Kidney (tissue), 14 donors: ENCODE measurements around the gene RNF169. TPM values are rescaled to one million over a fixed set of nuclear protein-coding genes. Genes with fewer than 3 reads are reported as not detected.

Experiments
- DNase-seq, 5 donors: peaks; one replicate each; pipeline ENCODE4 v3.0.0-alpha.2; 2013 to 2020
- FAIRE-seq: peaks from 2 replicates; lab custom pipeline; 2012; peaks lifted over from hg19 to GRCh38; lab: Jason Lieb, UNC
- H3K27ac ChIP-seq, 2 donors: one replicate each; pipeline ENCODE4 v1.7.0; 2013; ENCODE audit warnings: low read depth in 2 of 2, low read length in 2 of 2, inconsistent platforms in 1 of 2
- H3K27me3 ChIP-seq: one replicate; pipeline ENCODE4 v1.7.1; 2013; ENCODE audit warnings: low read length, inconsistent platforms; ENCODE audit not compliant: control insufficient read depth, insufficient read depth
- H3K36me3 ChIP-seq, 3 donors: one replicate each; pipeline versions ENCODE4 v1.7.0 to v1.7.1; 2013; ENCODE audit warnings: low read length in 3 of 3, control low read depth in 1 of 3, inconsistent platforms in 1 of 3; ENCODE audit not compliant: insufficient read depth in 3 of 3, control insufficient read depth in 2 of 3
- H3K4me1 ChIP-seq, 3 donors: one replicate each; pipeline versions ENCODE4 v1.7.0 to v1.7.1; 2013; ENCODE audit warnings: low read length in 3 of 3, inconsistent platforms in 1 of 3, low read depth in 1 of 3; ENCODE audit not compliant: control insufficient read depth in 2 of 3, insufficient read depth in 2 of 3
- H3K4me3 ChIP-seq, 3 donors: one replicate each; pipeline versions ENCODE4 v1.7.0 to v1.8.1; 2013; ENCODE audit warnings: low read length in 3 of 3, control low read depth in 1 of 3, inconsistent platforms in 1 of 3
- H3K9ac ChIP-seq, 3 donors: one replicate each; pipeline versions ENCODE4 v1.7.0 to v1.7.1; 2013; ENCODE audit warnings: low read length in 3 of 3, control low read depth in 1 of 3, inconsistent platforms in 1 of 3
- H3K9me3 ChIP-seq, 3 donors: one replicate each; pipeline versions ENCODE4 v1.7.0 to v1.7.1; 2013; ENCODE audit warnings: low read length in 3 of 3, control low read depth in 1 of 3, inconsistent platforms in 1 of 3; ENCODE audit not compliant: control insufficient read depth in 2 of 3, insufficient read depth in 1 of 3
- CTCF ChIP-seq: IDR thresholded peaks from 3 replicates; pipeline ENCODE4 v1.5.1; 2012; ENCODE audit warnings: mild to moderate bottlenecking, moderate library complexity, borderline replicate concordance; ENCODE audit not compliant: insufficient read depth; ENCODE audit errors: extremely low read depth
- intact Hi-C: fragments of 100-400 bp; cut with DNase I; formaldehyde crosslinking; loops from one replicate; pipeline ENCODE4 v1.11.1; 2022
- polyA plus RNA-seq: library from polyadenylated mRNA; stranded (reverse); fragments of 350-450 nt; fragmentation: Illumina TruSeq; extraction: RNeasy Lipid Tissue Mini Kit (QIAGEN cat#74804); gene quantifications from one replicate; pipeline ENCODE4 v1.2.3, GENCODE V29; 2014; ENCODE audit warnings: low read depth, low replicate concordance; ENCODE audit not compliant: insufficient read depth
- total RNA-seq: library from RNA; stranded (reverse); fragmentation: NEBNext Ultra II Directional; extraction: Animal tissue kit (Norgen Biotek cat#: 25700); gene quantifications from one replicate; pipeline ENCODE4 v1.2.1, GENCODE V29; 2021
- donor health status: control.
- donor health status: control.
- donor health status: control.
- donor health status: control.
- donor health status: control.
- donor health status: DM: yes; HTN: yes; CAD: no.
- donor health status: Normal renal cell carcinoma (clear cell type).

The RNF169 gene
- total and polyA plus RNA-seq, 2 donors from 2014 or later: 3.1 to 19.6 TPM

- intact Hi-C loops: no loop called here
- H3K27me3 ChIP-seq: no peaks in the 10 kb centered on the region
- TF ChIP-seq CTCF: no peak
- H3K27ac ChIP-seq: no peak overlapping the region
- no peak overlapping the region for H3K9ac ChIP-seq
- no peaks in the 10 kb centered on the region for H3K9me3 ChIP-seq
- DNase-seq (no peak), FAIRE-seq (no peak)
- H3K4me1 ChIP-seq: peaks cover 0 to 5% (median 0%) of the 10 kb centered on the region in 3 donors
- H3K4me3 ChIP-seq: no peak overlapping the region
- H3K36me3 ChIP-seq: no peaks in the 10 kb centered on the region
These were observed 20.5 kb downstream of the RNF169 start for GRCh38 chr11:74769055-74769707.

- Histone ChIP-seq H3K9me3 (no peaks in the 10 kb centered on the region), H3K9ac (no peak overlapping the region), H3K4me1 (peaks cover 0 to 5% (median 0%) of the 10 kb centered on the region in 3 donors), H3K27ac (no peak overlapping the region), H3K36me3 (no peaks in the 10 kb centered on the region), H3K27me3 (no peaks in the 10 kb centered on the region), H3K4me3 (no peak overlapping the region)
- intact Hi-C loops: no loop called here
- no peak for FAIRE-seq
- TF ChIP-seq CTCF: no peak
- no peak for DNase-seq
These were observed 21.8 kb downstream of the RNF169 start for GRCh38 chr11:74770456-74770855.

- Histone ChIP-seq H3K4me1 (peaks cover 0 to 5% (median 0%) of the 10 kb centered on the region in 3 donors), H3K9ac (no peak overlapping the region), H3K9me3 (no peaks in the 10 kb centered on the region), H3K36me3 (no peaks in the 10 kb centered on the region), H3K27me3 (no peaks in the 10 kb centered on the region), H3K4me3 (no peak overlapping the region), H3K27ac (no peak overlapping the region)
- FAIRE-seq: no peak
- intact Hi-C loops: no loop called here
- no peak for DNase-seq
- TF ChIP-seq CTCF: no peak
These were observed 22.5 kb downstream of the RNF169 start for GRCh38 chr11:74771139-74771538.
